HG02763 (cell line): ENCODE results near the gene HCAR3.
"Not testable (repeated sequence)": the region's sequence is repeated elsewhere in the genome, so short reads cannot be mapped to it uniquely, and the experiment has no call there.

Source experiments
- ATAC-seq: cut with Tn5 transposase; IDR thresholded peaks from one replicate; pipeline ENCODE4 v1.9.1; 2021; ENCODE audit warnings: mild to moderate bottlenecking, moderate library complexity; ENCODE audit not compliant: unreplicated experiment

Gene HCAR3

GRCh38 chr12:122676015-122676414, 40.6 kb downstream of the HCAR3 start:
- not testable (repeated sequence) for ATAC-seq

DNA sequence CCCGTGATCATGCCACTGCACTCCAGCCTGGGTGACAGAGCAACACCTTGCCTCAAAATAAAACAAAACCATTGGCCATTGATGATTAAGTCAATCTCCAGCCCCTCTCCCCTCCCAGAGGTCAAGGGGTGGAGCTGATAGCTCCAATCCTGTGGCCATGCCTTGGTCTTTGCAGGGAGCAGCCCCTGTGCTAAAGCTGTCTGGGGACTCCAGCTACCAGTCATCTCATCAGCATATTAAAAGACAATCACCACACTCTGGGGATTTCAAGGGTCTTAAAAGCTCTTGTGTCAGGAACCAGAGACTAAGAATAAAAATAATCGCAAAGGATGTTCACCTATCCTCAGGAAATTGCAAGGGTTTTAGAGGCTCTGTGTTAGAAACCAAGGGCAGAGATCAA, 44.1 kb downstream of the HCAR3 start:
- ATAC-seq: no peak

DNA sequence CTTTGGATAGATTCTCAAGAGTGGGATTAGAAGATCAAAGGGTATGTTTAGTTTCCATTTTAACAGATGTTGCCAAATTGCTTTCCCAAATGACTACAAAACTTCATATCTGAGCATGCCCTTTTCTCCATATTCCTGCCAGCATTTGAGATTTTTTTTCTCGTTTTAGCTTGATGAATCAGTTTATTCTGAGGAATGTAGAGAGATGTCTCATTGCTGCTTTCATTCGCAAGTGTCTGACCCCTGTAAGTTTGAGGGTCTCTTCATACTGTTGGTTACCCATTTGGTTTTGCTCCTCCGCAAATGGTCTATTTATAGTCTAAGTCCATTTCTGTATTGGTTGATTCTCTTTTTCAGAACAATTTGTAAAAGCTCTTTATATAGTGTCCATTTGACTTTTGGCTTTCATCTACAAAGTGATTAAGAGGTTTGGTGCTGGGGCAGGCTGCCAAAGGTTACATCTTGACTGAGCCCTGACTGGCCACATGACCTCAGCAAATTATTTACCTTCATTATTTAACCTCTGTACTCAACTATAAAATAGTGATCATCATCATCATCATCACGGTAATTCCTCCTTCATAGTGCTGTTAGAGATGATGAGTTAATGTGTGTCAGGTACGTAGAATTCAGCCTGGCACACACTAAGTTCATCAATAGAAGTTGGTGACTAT, 47.1 kb downstream of the HCAR3 start:
- no peak for ATAC-seq

DNA sequence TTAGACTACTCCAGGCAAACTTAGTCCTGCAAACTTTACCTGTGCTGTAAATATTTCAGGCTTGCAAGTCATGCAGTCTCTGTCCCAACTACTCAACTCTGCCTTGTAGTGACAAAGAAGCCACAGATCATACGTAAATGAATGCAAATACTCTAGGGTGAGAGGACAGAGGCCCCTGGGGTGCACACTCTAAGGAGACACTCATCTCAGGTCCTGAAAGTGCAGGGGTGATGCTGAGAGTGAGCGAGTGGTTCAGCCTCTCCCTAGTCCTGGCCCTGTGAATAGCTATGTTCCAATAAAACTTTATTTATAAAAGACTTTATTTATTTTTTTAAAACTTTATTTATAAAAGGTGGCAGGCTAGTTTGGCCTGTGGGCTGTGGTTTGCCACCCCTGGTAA, 48.3 kb downstream of the HCAR3 start:
- ATAC-seq: no peak

DNA sequence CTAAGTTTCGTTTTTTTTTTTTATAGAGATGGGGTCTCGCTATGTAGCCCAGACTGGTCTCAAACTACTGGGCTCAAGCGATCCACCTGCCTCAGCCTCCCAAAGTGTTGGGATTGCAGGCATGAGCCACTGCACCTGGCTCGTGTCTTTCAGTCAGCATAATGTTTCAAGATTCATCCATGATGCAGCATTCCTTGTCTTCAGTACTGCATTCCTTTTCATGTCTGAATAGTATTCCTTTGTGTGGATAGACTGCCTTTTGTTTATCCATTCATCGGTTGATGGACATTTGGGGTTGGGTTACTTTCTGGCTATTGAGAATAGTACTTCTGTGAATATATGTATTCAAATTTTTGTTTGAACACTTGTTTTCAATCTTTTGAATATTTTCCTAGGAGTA, 50.9 kb downstream of the HCAR3 start:
- ATAC-seq: no peak

GRCh38 chr12:122665349-122665748, 51.3 kb downstream of the HCAR3 start:
- no peak for ATAC-seq
